GM12878 (cell line): ENCODE results near the gene ABCG2. TPM values are rescaled to one million over a fixed set of nuclear protein-coding genes. Genes with fewer than 3 reads are reported as not detected.

Experiments used
- ATAC-seq: fragments of 200-7000 bp; cut with Tn5 transposase; 3 replicates; pipeline ENCODE4 v1.9.1; 2020; ENCODE audit warnings: mild to moderate bottlenecking, moderate library complexity
- BruUV-seq: library from RNA; stranded (reverse); fragments of 400-500 nt; replicated peaks from 2 replicates; lab custom pipeline; 2021; lab: Mats Ljungman, UMichigan
- CTCF ChIA-PET: fragments of 300-600 bp; sonication (Branson Sonifier 250); formaldehyde crosslinking; extraction: SDS; loops from one replicate; lab custom pipeline; 2021; ENCODE audit warnings: inconsistent platforms; lab: Yijun Ruan, JAX
- POLR2A ChIA-PET: fragments of 350-600 bp; formaldehyde crosslinking; extraction: SDS; loops from one replicate; lab custom pipeline; 2021; ENCODE audit warnings: inconsistent platforms; lab: Charles Lee
- RAD21 ChIA-PET: fragments of 300-600 bp; sonication (Branson Sonifier 250); formaldehyde crosslinking; loops from one replicate; lab custom pipeline; 2023; ENCODE audit warnings: antibody characterized with exemption; ENCODE audit not compliant: unreplicated experiment; lab: Charles Lee
- SMC1A ChIA-PET: fragments of 300-600 bp; sonication (Branson Sonifier 250); formaldehyde crosslinking; loops from one replicate; lab custom pipeline; 2023; ENCODE audit not compliant: unreplicated experiment, uncharacterized antibody; lab: Charles Lee
- DNase-seq: peaks from one replicate; pipeline ENCODE4 v3.0.0-alpha.2; 2011; ENCODE audit warnings: low read depth, low spot score
- FAIRE-seq: peaks from 3 replicates; lab custom pipeline; 2011; peaks lifted over from hg19 to GRCh38; lab: Jason Lieb, UNC
- H2AFZ ChIP-seq: 2 replicates; pipeline ENCODE4 v1.6.0; 2011; ENCODE audit warnings: low read depth, low read length, control low read depth; ENCODE audit not compliant: control insufficient read depth
- H3K27ac ChIP-seq: 2 replicates; pipeline ENCODE4 v1.5.1; 2011; ENCODE audit warnings: control low read depth; ENCODE audit not compliant: control insufficient read depth, insufficient read depth
- H3K27me3 ChIP-seq, 2 experiments: replicated peaks in 1 of 2; 2 replicates each; pipeline versions ENCODE4 v1.6.0 to v1.6.1; 2011; ENCODE audit warnings: low read length in 1 of 2; ENCODE audit not compliant: control insufficient read depth in 2 of 2, insufficient read depth in 2 of 2
- H3K36me3 ChIP-seq, 2 experiments: 2 replicates each; pipeline ENCODE4 v1.5.1; 2011; ENCODE audit warnings: low read length in 1 of 2; ENCODE audit not compliant: control insufficient read depth in 2 of 2, insufficient read depth in 2 of 2
- H3K4me1 ChIP-seq: 2 replicates; pipeline ENCODE4 v1.6.1; 2011; ENCODE audit warnings: mild to moderate bottlenecking, low read length, moderate library complexity, mixed read lengths; ENCODE audit not compliant: control insufficient read depth, insufficient read depth
- H3K4me2 ChIP-seq: 2 replicates; pipeline ENCODE4 v1.6.0; 2011; ENCODE audit warnings: control low read depth; ENCODE audit not compliant: control insufficient read depth, insufficient read depth
- H3K4me3 ChIP-seq: fragments of 200-600 bp; sonication (generic); 2 replicates; pipeline ENCODE4 v1.5.1; 2016
- H3K79me2 ChIP-seq: 2 replicates; pipeline ENCODE4 v1.6.0; 2011; ENCODE audit warnings: low read length; ENCODE audit not compliant: control insufficient read depth, insufficient read depth
- H3K9ac ChIP-seq: 2 replicates; pipeline ENCODE4 v1.8.0; 2011; ENCODE audit warnings: low read length, control low read depth, mixed read lengths; ENCODE audit not compliant: control insufficient read depth, insufficient read depth
- H3K9me3 ChIP-seq: replicated peaks from 3 replicates; pipeline ENCODE4 v1.5.1; 2011; ENCODE audit warnings: mild to moderate bottlenecking, low read length; ENCODE audit not compliant: control insufficient read depth, insufficient read depth
- H4K20me1 ChIP-seq: 2 replicates; pipeline ENCODE4 v1.6.0; 2011; ENCODE audit not compliant: control insufficient read depth, insufficient read depth
- E4F1 ChIP-seq: fragments of 450-650 bp; IDR thresholded peaks from 2 replicates; pipeline ENCODE4 v1.6.1; 2018; ENCODE audit warnings: borderline replicate concordance, mild to moderate bottlenecking; ENCODE audit not compliant: partially characterized antibody
- ELK1 ChIP-seq: IDR thresholded peaks from 2 replicates; pipeline ENCODE4 v1.6.1; 2012; ENCODE audit warnings: low read depth, low read length, improper control_type of control experiment
- MXI1 ChIP-seq: fragments of 150-350 bp; IDR thresholded peaks from 2 replicates; pipeline ENCODE4 v1.6.1; 2011; ENCODE audit warnings: low read depth, mild to moderate bottlenecking, inconsistent platforms, low read length, improper control_type of control experiment
- NKRF ChIP-seq: fragments of 450-650 bp; conservative IDR thresholded peaks from 2 replicates; pipeline ENCODE4 v1.6.1; 2017; ENCODE audit warnings: mild to moderate bottlenecking, moderate library complexity
- NR2C1 ChIP-seq: fragments of 450-650 bp; IDR thresholded peaks from 2 replicates; pipeline ENCODE4 v1.6.1; 2017; ENCODE audit warnings: antibody characterized with exemption, mild to moderate bottlenecking, moderate library complexity
- NRF1 ChIP-seq: conservative IDR thresholded peaks from 2 replicates; pipeline ENCODE4 v1.6.1; 2011; ENCODE audit warnings: mild to moderate bottlenecking, low read depth, low read length, improper control_type of control experiment
- SMAD5 ChIP-seq: IDR thresholded peaks from 2 replicates; pipeline ENCODE4 v1.6.1; 2016; ENCODE audit warnings: antibody characterized with exemption, low read depth
- SREBF2 ChIP-seq: IDR thresholded peaks from 2 replicates; pipeline ENCODE4 v1.6.1; 2012; ENCODE audit warnings: mild to moderate bottlenecking, low read length
- SRF ChIP-seq, 2 experiments: IDR thresholded peaks; 2 replicates each; pipeline ENCODE4 v1.6.1; 2011; ENCODE audit warnings: low read depth in 2 of 2, low read length in 2 of 2, mild to moderate bottlenecking in 1 of 2, moderate library complexity in 1 of 2
- WRNIP1 ChIP-seq: IDR thresholded peaks from 2 replicates; pipeline ENCODE4 v1.6.1; 2011; ENCODE audit warnings: low read depth, low read length, improper control_type of control experiment, borderline replicate concordance
- YY1 ChIP-seq: IDR thresholded peaks from 2 replicates; pipeline ENCODE4 v1.6.1; 2011; ENCODE audit warnings: low read depth, mild to moderate bottlenecking, low read length
- ZBTB40 ChIP-seq: fragments of 450-650 bp; IDR thresholded peaks from 2 replicates; pipeline ENCODE4 v1.6.1; 2016; ENCODE audit warnings: mild to moderate bottlenecking, moderate library complexity, borderline replicate concordance
- ZNF384 ChIP-seq: IDR thresholded peaks from 2 replicates; pipeline ENCODE4 v1.6.1; 2012; ENCODE audit warnings: low read depth, mild to moderate bottlenecking, low read length, improper control_type of control experiment, borderline replicate concordance
- WGBS: methylation state at CpG from one replicate; pipeline ENCODE4 v1.1.6; 2016; ENCODE audit warnings: low lambda C conversion rate; ENCODE audit not compliant: insufficient replicate concordance, insufficient coverage; ENCODE audit errors: missing lambda C conversion rate; 5-methylcytosine and 5-hydroxymethylcytosine counted together
- in situ Hi-C: fragments of 300-500 bp; cut with MboI; formaldehyde crosslinking; loops from 9 replicates; pipeline ENCODE4 v1.14.3; 2018; ENCODE audit warnings: mixed read lengths
- intact Hi-C: fragments of 100-400 bp; cut with micrococcal nuclease; formaldehyde crosslinking; loops from one replicate; pipeline ENCODE4 v1.14.2; 2022; ENCODE audit not compliant: unreplicated experiment
- polyA plus RNA-seq, 11 experiments: library from polyadenylated mRNA; depleted of rRNA in 4 of 11; unstranded in 6 of 11; stranded (reverse) in 5 of 11; fragments of >200 nt; fragmentation: Nextera tagmentation in 4 of 11; fragmentation: Illumina TruSeq in 1 of 11; extraction: Ambion mirVana in 4 of 11; extraction: Trizol in 1 of 11; gene quantifications; 1 replicate in 1 of 11; 2 replicates in 10 of 11; pipeline versions ENCODE4 v1.2.1 to v1.2.3, GENCODE V29; 2011 to 2016; ENCODE audit warnings: inconsistent platforms in 2 of 11, missing spikeins in 2 of 11, low read depth in 1 of 11
- total RNA-seq, 4 experiments: library from RNA; depleted of rRNA in 3 of 4; stranded (reverse); fragments of >200 nt in 3 of 4; fragmentation: Illumina TruSeq in 1 of 4; extraction: Trizol in 1 of 4; gene quantifications; 2 replicates each; pipeline versions ENCODE4 v1.2.1 to v1.2.3, GENCODE V29; 2013 to 2021

The ABCG2 gene
- total and polyA plus RNA-seq, 10 of the 15 experiments (the other 5 are each of a cell fraction or from before 2014, with no cell fraction given) = 0.03 to 0.06 (median 0.04) TPM; not detected in 7

- H3K9ac ChIP-seq = no peak overlapping the region
- H3K27me3 ChIP-seq = no peaks in the 10 kb centered on the region
- H3K4me2 ChIP-seq = no peak overlapping the region
- H3K79me2 ChIP-seq = no peaks in the 10 kb centered on the region
- H3K4me3 ChIP-seq = no peak overlapping the region
- intact Hi-C loops = no loop called here
- BruUV-seq = no TSS peak
- no peaks in the 10 kb centered on the region for H3K36me3 ChIP-seq
- ChIA-PET SMC1A (no interaction called here), CTCF (interaction anchor here (0.6 kb wide), 1 partner anchor 1986 kb away, joined by 5 read pairs; no protein-coding TSS in a partner anchor), POLR2A (no interaction called here), RAD21 (no interaction called here)
- H2AFZ ChIP-seq = no peak overlapping the region
- in situ Hi-C loops = no loop called here
- DNase-seq (no peak), ATAC-seq (no peak), FAIRE-seq (no peak)
- WGBS = 34% methylated on average over 2 of the region's 2 CpGs
- H3K9me3 ChIP-seq = no peaks in the 10 kb centered on the region
- H3K27ac ChIP-seq = no peak overlapping the region
- H4K20me1 ChIP-seq = no peaks in the 10 kb centered on the region
- H3K4me1 ChIP-seq = no peaks in the 10 kb centered on the region
- TF ChIP-seq SMAD5 (no peak), NKRF (no peak), MXI1 (no peak), SRF (IDR thresholded peaks at IDR 0.05; ENCODE audit: low read depth in 2 of 2, low read length in 2 of 2) (no peak), WRNIP1 (no peak), ZNF384 (no peak), ZBTB40 (no peak), ELK1 (no peak), YY1 (no peak), SREBF2 (no peak), E4F1 (no peak), NR2C1 (no peak), NRF1 (no peak)
These were observed 19.9 kb downstream of the ABCG2 start for GRCh38 chr4:88138561-88138960.
